Neutrophil (primary cell): ENCODE results near the gene RBBP5.

Source experiments
- H3K27ac ChIP-seq: fragments of 200-600 bp; sonication (generic); 2 replicates; pipeline ENCODE4 v1.5.1; 2016; ENCODE audit warnings: mild to moderate bottlenecking, moderate library complexity
- H3K27me3 ChIP-seq: fragments of 200-600 bp; sonication (generic); 2 replicates; pipeline ENCODE4 v1.6.0; 2016; ENCODE audit warnings: mild to moderate bottlenecking
- H3K36me3 ChIP-seq: fragments of 200-600 bp; sonication (generic); 2 replicates; pipeline ENCODE4 v1.5.1; 2017
- H3K4me1 ChIP-seq, 2 experiments: fragments of 200-600 bp in 1 of 2; sonication (generic) in 1 of 2; 1 replicate in 1 of 2; 2 replicates in 1 of 2; pipeline versions ENCODE4 v1.5.1 to v1.6.1; 2013 to 2016; ENCODE audit warnings: low read depth in 1 of 2, low read length in 1 of 2, mild to moderate bottlenecking in 1 of 2, moderate library complexity in 1 of 2; ENCODE audit not compliant: control insufficient read depth in 1 of 2, insufficient read depth in 1 of 2
- H3K4me3 ChIP-seq, 2 experiments: fragments of 200-600 bp in 1 of 2; sonication (generic) in 1 of 2; 1 replicate in 1 of 2; 2 replicates in 1 of 2; pipeline ENCODE4 v1.5.1; 2013 to 2016; ENCODE audit warnings: low read depth in 1 of 2, low read length in 1 of 2, mild to moderate bottlenecking in 1 of 2, moderate library complexity in 1 of 2
- H3K9me3 ChIP-seq: fragments of 200-600 bp; sonication (generic); 2 replicates; pipeline ENCODE4 v1.5.1; 2016
- CTCF ChIP-seq: fragments of 200-600 bp; sonication (generic); IDR thresholded peaks from 2 replicates; pipeline ENCODE4 v1.5.1; 2016; ENCODE audit warnings: antibody characterized with exemption

The RBBP5 gene

GRCh38 chr1:205062319-205062718 is 59.5 kb downstream of the RBBP5 start:
- no peaks in the 10 kb centered on the region for H3K36me3 ChIP-seq
- H3K27me3 ChIP-seq, result no peaks in the 10 kb centered on the region
- no peak for TF ChIP-seq CTCF
- H3K9me3 ChIP-seq, result no peaks in the 10 kb centered on the region
- H3K4me3 ChIP-seq, result no peak overlapping the region
- peaks cover 3 to 10% of the 10 kb centered on the region in 2 experiments for H3K4me1 ChIP-seq
- no peak overlapping the region for H3K27ac ChIP-seq

GRCh38 chr1:205061665-205062069 is 60.1 kb downstream of the RBBP5 start:
- H3K27me3 ChIP-seq, result no peaks in the 10 kb centered on the region
- no peaks in the 10 kb centered on the region for H3K9me3 ChIP-seq
- H3K4me1 ChIP-seq, result peaks cover 3 to 10% of the 10 kb centered on the region in 2 experiments
- H3K4me3 ChIP-seq, result no peak overlapping the region
- H3K36me3 ChIP-seq, result no peaks in the 10 kb centered on the region
- no peak overlapping the region for H3K27ac ChIP-seq
- TF ChIP-seq CTCF, result peak; percentile 95

GRCh38 chr1:205061227-205061626 is 60.6 kb downstream of the RBBP5 start:
- Histone ChIP-seq H3K27me3 (no peaks in the 10 kb centered on the region), H3K4me3 (no peak overlapping the region), H3K36me3 (no peaks in the 10 kb centered on the region), H3K27ac (no peak overlapping the region), H3K9me3 (no peaks in the 10 kb centered on the region), H3K4me1 (peaks cover 3 to 10% of the 10 kb centered on the region in 2 experiments)
- TF ChIP-seq CTCF, result no peak

GRCh38 chr1:205060746-205061145 is 61.0 kb downstream of the RBBP5 start:
- Histone ChIP-seq H3K36me3 (no peaks in the 10 kb centered on the region), H3K27me3 (no peaks in the 10 kb centered on the region), H3K4me1 (peaks cover 3 to 10% of the 10 kb centered on the region in 2 experiments), H3K9me3 (no peaks in the 10 kb centered on the region), H3K4me3 (no peak overlapping the region), H3K27ac (no peak overlapping the region)
- TF ChIP-seq CTCF, result no peak

GRCh38 chr1:205059660-205060059 is 62.1 kb downstream of the RBBP5 start:
- Histone ChIP-seq H3K4me3 (no peak overlapping the region), H3K36me3 (no peaks in the 10 kb centered on the region), H3K4me1 (peaks cover 3 to 10% of the 10 kb centered on the region in 2 experiments), H3K9me3 (no peaks in the 10 kb centered on the region), H3K27me3 (no peaks in the 10 kb centered on the region), H3K27ac (no peak overlapping the region)
- no peak for TF ChIP-seq CTCF

GRCh38 chr1:205058853-205059252 is 62.9 kb downstream of the RBBP5 start:
- peaks cover 3 to 10% of the 10 kb centered on the region in 2 experiments for H3K4me1 ChIP-seq
- H3K27ac ChIP-seq, result no peak overlapping the region
- TF ChIP-seq CTCF, result no peak
- no peak overlapping the region for H3K4me3 ChIP-seq
- H3K9me3 ChIP-seq, result no peaks in the 10 kb centered on the region
- no peaks in the 10 kb centered on the region for H3K27me3 ChIP-seq
- no peaks in the 10 kb centered on the region for H3K36me3 ChIP-seq
